Tibial nerve (tissue), 4 donors: ENCODE results near the gene ZNF618. TPM values are rescaled to one million over a fixed set of nuclear protein-coding genes. Genes with fewer than 3 reads are reported as not detected.

ENCODE experiments used
- DNase-seq, 2 donors: peaks; one replicate each; pipeline ENCODE4 v3.0.0-alpha.2; 2019; ENCODE audit warnings: low spot score in 2 of 2
- H3K27ac ChIP-seq, 4 donors: fragments of 200-600 bp; sonication (generic) in 3 of 4; one replicate each; pipeline ENCODE4 v1.5.1; 2017 to 2019; ENCODE audit warnings: mild to moderate bottlenecking in 1 of 4
- H3K27me3 ChIP-seq, 2 donors: fragments of 200-600 bp; sonication (generic) in 1 of 2; one replicate each; pipeline versions ENCODE4 v1.5.1 to v1.6.0; 2017 to 2019
- H3K36me3 ChIP-seq, 3 donors: fragments of 200-600 bp; sonication (generic); one replicate each; pipeline ENCODE4 v1.5.1; 2018 to 2019
- H3K4me1 ChIP-seq, 4 donors: fragments of 200-600 bp; sonication (generic) in 3 of 4; one replicate each; pipeline ENCODE4 v1.5.1; 2017 to 2019
- H3K4me3 ChIP-seq, 4 donors: fragments of 200-600 bp; sonication (generic) in 3 of 4; one replicate each; pipeline ENCODE4 v1.5.1; 2017 to 2019; ENCODE audit warnings: mild to moderate bottlenecking in 1 of 4, moderate library complexity in 1 of 4
- H3K9me3 ChIP-seq, 4 donors: fragments of 200-600 bp; sonication (generic) in 3 of 4; one replicate each; pipeline ENCODE4 v1.5.1; 2017 to 2019
- EP300 ChIP-seq, 2 donors: sonication (generic); formaldehyde crosslinking; IDR thresholded peaks; one replicate each; pipeline ENCODE4 v1.6.1; 2017; ENCODE audit warnings: antibody characterized with exemption in 2 of 2, mild to moderate bottlenecking in 1 of 2
- POLR2A ChIP-seq, 2 donors: fragments of 450-650 bp; IDR thresholded peaks; one replicate each; pipeline ENCODE4 v1.6.1; 2017; ENCODE audit warnings: antibody characterized with exemption in 2 of 2, mild to moderate bottlenecking in 2 of 2, moderate library complexity in 2 of 2
- WGBS, 2 donors: methylation state at CpG; one replicate each; pipeline ENCODE4 v1.1.5; 2018; 5-methylcytosine and 5-hydroxymethylcytosine counted together
- total RNA-seq, 4 donors: library from RNA; depleted of rRNA; stranded (reverse); fragments of >200 nt; gene quantifications; one replicate each; pipeline ENCODE4 v1.1.0, GENCODE V29; 2016
- TF ChIP-seq, protein P1 (sequence below), 5 experiments: fragments of 200-600 bp in 3 of 5; fragments of 450-650 bp in 2 of 5; sonication (generic) in 3 of 5; IDR thresholded peaks; one replicate each; pipeline ENCODE4 v1.5.1; 2016 to 2019; ENCODE audit warnings: antibody characterized with exemption in 5 of 5, mild to moderate bottlenecking in 3 of 5, moderate library complexity in 2 of 5

ZNF618 gene
- total RNA-seq, 4 donors from 2014 or later, result 7.3 to 11.6 (median 9.0) TPM

DNA sequence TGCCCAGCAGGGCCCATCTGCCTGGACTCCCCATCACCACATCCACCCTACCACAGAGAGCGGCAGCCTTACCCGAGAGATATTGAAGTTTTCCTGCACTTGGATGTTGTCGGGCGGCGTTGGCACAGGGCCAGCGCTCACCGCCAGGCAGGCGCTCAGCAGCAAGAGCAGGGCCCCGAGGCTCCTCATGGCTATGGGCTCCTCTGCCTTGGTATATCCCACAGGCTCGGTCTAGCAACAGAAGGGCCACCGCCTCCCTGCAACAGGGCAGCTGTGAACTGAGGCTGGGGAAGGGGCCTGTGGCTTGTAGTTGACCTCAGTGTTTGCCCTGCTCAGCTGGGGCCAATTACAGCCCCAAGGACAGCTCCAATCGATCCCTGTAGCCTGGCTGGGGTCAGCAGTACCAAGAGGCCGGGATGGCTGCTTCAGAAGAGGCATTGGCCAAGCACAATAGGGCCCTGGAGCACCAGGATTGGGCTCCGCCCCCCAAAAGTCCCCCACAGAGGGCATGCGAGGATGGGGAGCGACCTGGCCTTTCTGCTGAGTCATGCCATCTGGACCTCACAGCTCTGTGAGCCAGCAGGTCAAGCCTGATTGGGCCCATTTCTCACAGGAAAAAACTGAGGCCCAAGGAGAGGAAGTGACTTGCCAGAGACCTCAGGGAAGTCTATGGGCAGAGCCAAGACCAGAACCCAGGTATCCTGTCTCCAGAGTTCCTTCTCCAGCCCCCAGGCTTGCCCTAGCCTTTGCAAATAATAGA, 202.1 kb downstream of the ZNF618 start, which contains the start of gene AMBP:
Gene AMBP (minus strand): TSS at position 280 of the 760 bp plus-strand sequence. CDS start 91 bp downstream, at position 189.
- H3K27ac ChIP-seq, result no peak within 1 kb of the TSS
- TF ChIP-seq, protein P1, sequence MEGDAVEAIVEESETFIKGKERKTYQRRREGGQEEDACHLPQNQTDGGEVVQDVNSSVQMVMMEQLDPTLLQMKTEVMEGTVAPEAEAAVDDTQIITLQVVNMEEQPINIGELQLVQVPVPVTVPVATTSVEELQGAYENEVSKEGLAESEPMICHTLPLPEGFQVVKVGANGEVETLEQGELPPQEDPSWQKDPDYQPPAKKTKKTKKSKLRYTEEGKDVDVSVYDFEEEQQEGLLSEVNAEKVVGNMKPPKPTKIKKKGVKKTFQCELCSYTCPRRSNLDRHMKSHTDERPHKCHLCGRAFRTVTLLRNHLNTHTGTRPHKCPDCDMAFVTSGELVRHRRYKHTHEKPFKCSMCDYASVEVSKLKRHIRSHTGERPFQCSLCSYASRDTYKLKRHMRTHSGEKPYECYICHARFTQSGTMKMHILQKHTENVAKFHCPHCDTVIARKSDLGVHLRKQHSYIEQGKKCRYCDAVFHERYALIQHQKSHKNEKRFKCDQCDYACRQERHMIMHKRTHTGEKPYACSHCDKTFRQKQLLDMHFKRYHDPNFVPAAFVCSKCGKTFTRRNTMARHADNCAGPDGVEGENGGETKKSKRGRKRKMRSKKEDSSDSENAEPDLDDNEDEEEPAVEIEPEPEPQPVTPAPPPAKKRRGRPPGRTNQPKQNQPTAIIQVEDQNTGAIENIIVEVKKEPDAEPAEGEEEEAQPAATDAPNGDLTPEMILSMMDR (IDR thresholded peaks at IDR 0.05), result no peak
- 55 to 71% methylated on average over 4 to 13 of the region's 16 CpGs for WGBS, 2 donors
- H3K36me3 ChIP-seq, result no peaks in the 10 kb centered on the region
- peaks cover 0 to 6% (median 0%) of the 10 kb centered on the region in 4 donors for H3K4me1 ChIP-seq
- H3K27me3 ChIP-seq, result peaks cover 0 to 21% of the 10 kb centered on the region in 2 donors
- no peaks in the 10 kb centered on the region for H3K9me3 ChIP-seq
- H3K4me3 ChIP-seq, result no peak within 1 kb of the TSS
- DNase-seq, result no peak

DNA sequence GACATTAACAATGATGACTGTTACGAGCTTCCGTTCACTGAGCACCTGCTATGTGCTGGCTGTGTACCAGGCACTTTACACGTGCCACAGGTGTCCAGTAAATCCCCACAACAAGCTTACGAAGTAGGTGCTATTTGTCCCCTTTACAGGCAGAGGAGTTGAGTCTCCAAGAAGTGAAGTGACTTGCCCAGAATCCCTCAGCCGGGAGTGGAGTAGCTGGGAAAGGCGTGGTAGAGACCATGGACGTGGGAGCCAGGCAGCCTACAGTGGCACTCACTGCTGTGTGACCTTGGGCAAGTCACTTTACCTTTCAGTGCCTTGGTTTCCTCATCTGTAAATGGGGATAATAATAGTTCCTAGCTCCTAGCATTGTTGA, 202.7 kb downstream of the ZNF618 start:
- Histone ChIP-seq H3K9me3 (no peaks in the 10 kb centered on the region), H3K27me3 (peaks cover 0 to 21% of the 10 kb centered on the region in 2 donors), H3K4me3 (no peak overlapping the region), H3K36me3 (no peaks in the 10 kb centered on the region), H3K4me1 (peaks cover 0 to 6% (median 0%) of the 10 kb centered on the region in 4 donors), H3K27ac (no peak overlapping the region)
- no peak for DNase-seq
- no peak for TF ChIP-seq POLR2A (IDR thresholded peaks at IDR 0.05)
- TF ChIP-seq, protein P1 (IDR thresholded peaks at IDR 0.05), result no peak
- no peak for TF ChIP-seq EP300 (IDR thresholded peaks at IDR 0.05)
- WGBS, 2 donors, result 83 to 89% methylated on average over 7 of the region's 7 CpGs

DNA sequence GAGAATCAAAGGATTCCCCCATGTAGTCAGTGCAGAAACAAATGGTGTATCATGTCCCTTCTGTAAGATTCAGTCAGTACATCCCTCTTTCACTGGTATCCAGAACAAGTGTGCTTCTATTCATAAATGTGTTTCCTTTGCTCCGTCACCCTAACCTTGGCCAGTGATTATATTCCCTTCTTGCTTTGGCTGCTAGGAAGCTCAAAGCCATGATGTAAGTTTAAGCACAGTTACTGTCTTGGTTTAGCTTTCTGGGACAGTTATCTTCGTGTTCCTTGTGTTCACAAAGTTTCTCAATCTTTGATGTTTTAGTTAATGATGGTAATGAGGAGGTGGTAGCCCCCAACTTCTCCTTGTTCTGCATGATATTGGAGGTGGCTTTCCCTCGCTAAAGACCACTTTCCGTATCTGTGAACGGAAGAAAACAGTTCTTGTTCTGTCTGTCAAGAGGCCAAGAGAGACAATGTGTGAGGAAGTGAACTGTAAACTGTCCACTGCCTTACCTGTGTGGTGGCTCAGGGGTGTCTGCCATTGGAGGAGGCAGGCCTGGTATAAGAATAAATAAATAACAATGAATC, 204.2 kb downstream of the ZNF618 start:
- Histone ChIP-seq H3K36me3 (no peaks in the 10 kb centered on the region), H3K4me1 (peaks cover 0 to 6% (median 0%) of the 10 kb centered on the region in 4 donors), H3K9me3 (no peaks in the 10 kb centered on the region), H3K27ac (no peak overlapping the region), H3K27me3 (peaks cover 0 to 19% of the 10 kb centered on the region in 2 donors), H3K4me3 (no peak overlapping the region)
- TF ChIP-seq POLR2A (IDR thresholded peaks at IDR 0.05) (no peak), EP300 (IDR thresholded peaks at IDR 0.05) (no peak)
- TF ChIP-seq, protein P1 (IDR thresholded peaks at IDR 0.05), result no peak
- WGBS, 2 donors, result 86% methylated on average over 5 of the region's 5 CpGs
- DNase-seq, result no peak

DNA sequence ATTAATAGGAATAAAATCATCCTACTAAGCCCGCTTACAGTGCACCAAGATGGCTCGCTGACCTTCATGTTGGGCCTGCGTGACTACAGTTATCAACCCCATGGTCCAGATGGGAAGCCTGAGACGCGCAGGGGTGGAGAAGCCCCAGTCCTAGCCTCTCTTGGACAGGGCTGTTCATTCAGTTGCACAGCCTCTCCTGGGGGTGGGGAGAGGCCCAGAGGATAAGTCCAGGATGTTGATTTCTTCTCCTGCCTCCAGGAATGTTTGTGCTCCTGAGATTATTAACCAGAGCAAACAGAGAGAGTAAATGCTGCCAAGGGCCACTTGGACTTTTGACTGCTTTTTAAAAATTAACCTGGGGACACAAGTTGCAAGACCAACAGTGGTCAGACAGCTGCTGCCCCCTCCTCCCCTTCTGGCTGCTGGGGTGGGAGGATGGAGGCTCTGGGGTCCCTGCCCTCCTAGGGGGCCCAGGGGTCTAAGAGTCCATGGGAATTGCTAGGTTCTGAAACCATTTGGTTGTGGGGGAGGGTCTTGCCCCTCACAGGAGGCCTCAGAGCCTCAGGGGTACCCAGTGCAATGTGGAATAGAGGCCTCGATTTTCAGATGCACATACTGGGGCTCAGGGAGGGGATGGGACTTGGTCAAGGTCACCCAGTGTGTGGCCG, 204.8 kb downstream of the ZNF618 start:
- Histone ChIP-seq H3K27me3 (peaks cover 0 to 17% of the 10 kb centered on the region in 2 donors), H3K4me3 (no peak overlapping the region), H3K36me3 (no peaks in the 10 kb centered on the region), H3K27ac (no peak overlapping the region), H3K9me3 (no peaks in the 10 kb centered on the region), H3K4me1 (peaks cover 0 to 6% (median 0%) of the 10 kb centered on the region in 4 donors)
- TF ChIP-seq POLR2A (IDR thresholded peaks at IDR 0.05) (no peak), EP300 (IDR thresholded peaks at IDR 0.05) (no peak)
- TF ChIP-seq, protein P1 (IDR thresholded peaks at IDR 0.05), result no peak
- WGBS, 2 donors, result 73 to 91% methylated on average over 7 of the region's 7 CpGs
- no peak for DNase-seq
